DOHH2 (cell line): ENCODE data around the gene TTC28.
"Not testable (repeated sequence)": the region's sequence is repeated elsewhere in the genome, so short reads cannot be mapped to it uniquely, and the experiment has no call there.

Experiments used
- H3F3A ChIP-seq: fragments of 200-600 bp; sonication (generic), shearing (Covaris generic); 2 replicates; pipeline ENCODE4 v1.6.0; 2016; ENCODE audit warnings: antibody characterized with exemption, mild to moderate bottlenecking; ENCODE audit not compliant: control insufficient read depth, insufficient read depth
- H3K27ac ChIP-seq: fragments of 200-600 bp; sonication (generic); 2 replicates; pipeline ENCODE4 v1.5.1; 2014; ENCODE audit warnings: low read depth, mild to moderate bottlenecking, low read length, moderate library complexity
- H3K27me3 ChIP-seq: fragments of 200-600 bp; sonication (generic); 2 replicates; pipeline ENCODE4 v1.6.1; 2014; ENCODE audit warnings: mild to moderate bottlenecking, low read length, mixed read lengths; ENCODE audit not compliant: control insufficient read depth
- H3K36me3 ChIP-seq: fragments of 200-600 bp; sonication (generic); 2 replicates; pipeline ENCODE4 v1.6.1; 2014; ENCODE audit warnings: mild to moderate bottlenecking, low read length, moderate library complexity, mixed read lengths; ENCODE audit not compliant: control insufficient read depth
- H3K4me1 ChIP-seq: fragments of 200-600 bp; sonication (generic); 2 replicates; pipeline ENCODE4 v1.6.1; 2014; ENCODE audit warnings: mild to moderate bottlenecking, low read length, mixed read lengths; ENCODE audit not compliant: control insufficient read depth
- H3K4me2 ChIP-seq: fragments of 200-600 bp; sonication (generic); 2 replicates; pipeline ENCODE4 v1.6.0; 2014; ENCODE audit warnings: mild to moderate bottlenecking, low read length, moderate library complexity
- H3K4me3 ChIP-seq: fragments of 200-600 bp; sonication (generic); 2 replicates; pipeline ENCODE4 v1.5.1; 2014; ENCODE audit warnings: mild to moderate bottlenecking, low read length, mixed read lengths
- H3K79me2 ChIP-seq: fragments of 200-600 bp; sonication (generic); 2 replicates; pipeline ENCODE4 v1.6.1; 2014; ENCODE audit warnings: mild to moderate bottlenecking, low read length, mixed read lengths; ENCODE audit not compliant: control insufficient read depth
- H3K9me2 ChIP-seq: fragments of 200-600 bp; sonication (generic); replicated peaks from 2 replicates; pipeline ENCODE4 v1.6.1; 2014; ENCODE audit warnings: mild to moderate bottlenecking, low read length, mixed read lengths; ENCODE audit not compliant: control insufficient read depth
- H3K9me3 ChIP-seq: fragments of 200-600 bp; sonication (generic); 2 replicates; pipeline ENCODE4 v1.6.1; 2014; ENCODE audit warnings: antibody characterized with exemption, low read length, mixed read lengths; ENCODE audit not compliant: control insufficient read depth, insufficient read depth
- H4K20me1 ChIP-seq: fragments of 200-600 bp; sonication (generic); 2 replicates; pipeline ENCODE4 v1.6.0; 2014; ENCODE audit warnings: low read depth, mild to moderate bottlenecking, antibody characterized with exemption, low read length, moderate library complexity; ENCODE audit not compliant: control insufficient read depth, insufficient read depth
- CTCF ChIP-seq: fragments of 200-600 bp; sonication (generic); IDR thresholded peaks from one replicate; pipeline ENCODE4 v1.5.1; 2014; ENCODE audit warnings: antibody characterized with exemption, mild to moderate bottlenecking, low read depth, low read length; ENCODE audit not compliant: poor library complexity, severe bottlenecking
- EZH2phosphoT487 ChIP-seq: fragments of 200-600 bp; sonication (generic); IDR thresholded peaks from 2 replicates; pipeline ENCODE4 v1.6.1; 2017; ENCODE audit warnings: borderline replicate concordance, mild to moderate bottlenecking, antibody characterized with exemption, low read length, moderate library complexity, mixed read lengths

The TTC28 gene

GRCh38 chr22:28538922-28539321 lies 140.7 kb downstream of the TTC28 start:
- no peak for TF ChIP-seq CTCF
- TF ChIP-seq EZH2phosphoT487: no peak
- Histone ChIP-seq H3K4me2 (no peak overlapping the region), H3K4me3 (no peak overlapping the region), H3K4me1 (no peaks in the 10 kb centered on the region), H4K20me1 (no peaks in the 10 kb centered on the region), H3K9me3 (no peaks in the 10 kb centered on the region), H3K79me2 (no peaks in the 10 kb centered on the region), H3K27me3 (no peaks in the 10 kb centered on the region), H3K9me2 (no peaks in the 10 kb centered on the region), H3F3A (no peaks in the 10 kb centered on the region), H3K36me3 (no peaks in the 10 kb centered on the region), H3K27ac (no peak overlapping the region)

- not testable (repeated sequence) for H3F3A ChIP-seq, H3K4me1 ChIP-seq, H3K4me3 ChIP-seq
Observed at GRCh38 chr22:28530565-28530964, 149.1 kb downstream of the TTC28 start.

GRCh38 chr22:28529144-28529543 lies 150.5 kb downstream of the TTC28 start:
- not testable (repeated sequence) for H3K27me3 ChIP-seq, H3K27ac ChIP-seq, H3K4me1 ChIP-seq, H3K79me2 ChIP-seq, H3K9me2 ChIP-seq, H4K20me1 ChIP-seq, H3F3A ChIP-seq, H3K36me3 ChIP-seq, H3K4me3 ChIP-seq, H3K4me2 ChIP-seq, H3K9me3 ChIP-seq

More at GRCh38 chr22:28530565-28530964, 149.1 kb downstream of the TTC28 start:
- H3K9me2 ChIP-seq, H3K27me3 ChIP-seq, H3K27ac ChIP-seq, H3K36me3 ChIP-seq, H3K9me3 ChIP-seq, H3K4me2 ChIP-seq, H4K20me1 ChIP-seq, H3K79me2 ChIP-seq: not testable (repeated sequence)

- no peaks in the 10 kb centered on the region for H3K79me2 ChIP-seq
- TF ChIP-seq CTCF (no peak), EZH2phosphoT487 (no peak)
- H3K9me3 ChIP-seq: no peaks in the 10 kb centered on the region
Observed at GRCh38 chr22:28521451-28521850, 158.2 kb downstream of the TTC28 start.

More at GRCh38 chr22:28521451-28521850, 158.2 kb downstream of the TTC28 start:
- Histone ChIP-seq H3K27me3 (peaks cover 3% of the 10 kb centered on the region; the same call in 1 of the 2 replicates), H3K4me2 (no peak overlapping the region), H3K36me3 (no peaks in the 10 kb centered on the region), H3F3A (no peaks in the 10 kb centered on the region), H3K9me2 (no peaks in the 10 kb centered on the region), H3K4me3 (no peak overlapping the region), H4K20me1 (no peaks in the 10 kb centered on the region), H3K4me1 (no peaks in the 10 kb centered on the region), H3K27ac (no peak overlapping the region)
